HG02885 (cell line): ENCODE measurements around the gene SEL1L.
"Not testable (repeated sequence)": the region's sequence is repeated elsewhere in the genome, so short reads cannot be mapped to it uniquely, and the experiment has no call there.

Experiments
- ATAC-seq: cut with Tn5 transposase; IDR thresholded peaks from one replicate; pipeline ENCODE4 v1.9.1; 2021; ENCODE audit warnings: mild to moderate bottlenecking; ENCODE audit not compliant: unreplicated experiment, poor library complexity

Gene SEL1L

GRCh38 chr14:81450976-81451375 lies 82.7 kb downstream of the SEL1L start:
- no peak for ATAC-seq

- no peak for ATAC-seq
Observed at GRCh38 chr14:81450100-81450531, 83.5 kb downstream of the SEL1L start.

- ATAC-seq: no peak
Observed at GRCh38 chr14:81449576-81449975, 84.1 kb downstream of the SEL1L start.

- ATAC-seq: no peak
Observed at GRCh38 chr14:81449114-81449513, 84.5 kb downstream of the SEL1L start.

- ATAC-seq: no peak
Observed at GRCh38 chr14:81447021-81447764, 86.5 kb downstream of the SEL1L start.

- ATAC-seq: no peak
Observed at GRCh38 chr14:81446279-81447007, 87.2 kb downstream of the SEL1L start.

- no peak for ATAC-seq
Observed at GRCh38 chr14:81441626-81442134, 92.0 kb downstream of the SEL1L start.

- ATAC-seq: no peak
Observed at GRCh38 chr14:81440041-81440440, 93.6 kb downstream of the SEL1L start.

GRCh38 chr14:81437244-81437643 lies 96.4 kb downstream of the SEL1L start:
- no peak for ATAC-seq

GRCh38 chr14:81436296-81437138 lies 97.1 kb downstream of the SEL1L start:
- ATAC-seq: peak; percentile 90

GRCh38 chr14:81435391-81436295 lies 98.0 kb downstream of the SEL1L start:
- ATAC-seq: peak; percentile 29

- no peak for ATAC-seq
Observed at GRCh38 chr14:81435048-81435390, 98.6 kb downstream of the SEL1L start.

GRCh38 chr14:81434230-81434629 lies 99.4 kb downstream of the SEL1L start:
- no peak for ATAC-seq

GRCh38 chr14:81433378-81433777 lies 100.3 kb downstream of the SEL1L start:
- ATAC-seq: no peak

GRCh38 chr14:81432219-81432661 lies 101.4 kb downstream of the SEL1L start:
- no peak for ATAC-seq

- ATAC-seq: no peak
Observed at GRCh38 chr14:81430235-81430634, 103.4 kb downstream of the SEL1L start.

- ATAC-seq: not testable (repeated sequence)
Observed at GRCh38 chr14:81429749-81430148, 103.9 kb downstream of the SEL1L start.

- ATAC-seq: no peak
Observed at GRCh38 chr14:81429028-81429427, 104.6 kb downstream of the SEL1L start.

GRCh38 chr14:81427348-81428058 lies 106.2 kb downstream of the SEL1L start:
- ATAC-seq: no peak
